Testis (tissue), 3 donors: Measurements from ENCODE around the gene BRINP2. TPM values are rescaled to one million over a fixed set of nuclear protein-coding genes. Genes with fewer than 3 reads are reported as not detected.

ENCODE experiments used
- DNase-seq: peaks from one replicate; pipeline ENCODE4 v3.0.0-alpha.2; 2019
- H3K27ac ChIP-seq, 2 donors: fragments of 200-600 bp; sonication (generic); one replicate each; pipeline ENCODE4 v1.5.1; 2019
- H3K27me3 ChIP-seq: fragments of 200-600 bp; sonication (generic); one replicate; pipeline ENCODE4 v1.5.1; 2019
- H3K36me3 ChIP-seq: fragments of 200-600 bp; sonication (generic); one replicate; pipeline ENCODE4 v1.5.1; 2017; ENCODE audit warnings: low read depth; ENCODE audit errors: missing control alignments
- H3K4me1 ChIP-seq: fragments of 200-600 bp; sonication (generic); one replicate; pipeline ENCODE4 v1.5.1; 2019
- H3K4me3 ChIP-seq, 2 donors: fragments of 200-600 bp; sonication (generic); one replicate each; pipeline ENCODE4 v1.5.1; 2017 to 2019
- H3K9me3 ChIP-seq: fragments of 200-600 bp; sonication (generic); one replicate; pipeline ENCODE4 v1.5.1; 2017
- CTCF ChIP-seq, 3 experiments: fragments of 450-650 bp in 2 of 3; fragments of 200-600 bp in 1 of 3; sonication (generic) in 1 of 3; IDR thresholded peaks; one replicate each; pipeline ENCODE4 v1.5.1; 2016 to 2019; ENCODE audit warnings: antibody characterized with exemption in 3 of 3, mild to moderate bottlenecking in 2 of 3, moderate library complexity in 1 of 3
- POLR2A ChIP-seq: fragments of 450-650 bp; IDR thresholded peaks from one replicate; pipeline ENCODE4 v1.6.1; 2017; ENCODE audit warnings: antibody characterized with exemption, mild to moderate bottlenecking, moderate library complexity
- WGBS, 2 donors: methylation state at CpG; one replicate each; pipeline ENCODE4 v1.1.5; 2018; 5-methylcytosine and 5-hydroxymethylcytosine counted together
- intact Hi-C: fragments of 100-400 bp; cut with DNase I; formaldehyde crosslinking; loops from one replicate; pipeline ENCODE4 v1.15.1; 2023; ENCODE audit warnings: low total_unique reads
- polyA plus RNA-seq: library from polyadenylated mRNA; stranded (reverse); fragments of 350-450 nt; fragmentation: Illumina TruSeq; extraction: RNeasy Lipid Tissue Mini Kit (QIAGEN cat#74804); gene quantifications from one replicate; pipeline ENCODE4 v1.2.3, GENCODE V29; 2014; ENCODE audit warnings: low read depth, low replicate concordance; ENCODE audit not compliant: insufficient read depth
- total RNA-seq, 2 donors: library from RNA; depleted of rRNA; stranded (reverse); fragments of >200 nt; gene quantifications; one replicate each; pipeline ENCODE4 v1.2.3, GENCODE V29; 2016

BRINP2 gene
- total and polyA plus RNA-seq, 3 donors from 2014 or later: 5.9 to 6.7 (median 6.1) TPM

GRCh38 chr1:177239792-177240191 is 69.0 kb downstream of the BRINP2 start:
- Histone ChIP-seq H3K27me3 (no peaks in the 10 kb centered on the region), H3K4me3 (no peak overlapping the region), H3K27ac (no peak overlapping the region), H3K9me3 (no peaks in the 10 kb centered on the region), H3K4me1 (no peaks in the 10 kb centered on the region), H3K36me3 (no peaks in the 10 kb centered on the region)
- intact Hi-C loops: no loop called here
- TF ChIP-seq POLR2A (no peak), CTCF (IDR thresholded peaks at IDR 0.05) (no peak)
- WGBS, 2 donors: 85 to 89% methylated on average over 2 of the region's 2 CpGs
- no peak for DNase-seq

- Histone ChIP-seq H3K36me3 (no peaks in the 10 kb centered on the region), H3K4me3 (no peak overlapping the region), H3K27me3 (no peaks in the 10 kb centered on the region), H3K27ac (no peak overlapping the region), H3K4me1 (no peaks in the 10 kb centered on the region), H3K9me3 (no peaks in the 10 kb centered on the region)
- DNase-seq: no peak
- no peak for TF ChIP-seq CTCF (IDR thresholded peaks at IDR 0.05)
- no peak for TF ChIP-seq POLR2A
- intact Hi-C loops: no loop called here
- WGBS, 2 donors: 68 to 79% methylated on average over 1 of the region's 1 CpG
These were observed 73.0 kb downstream of the BRINP2 start for GRCh38 chr1:177243773-177244172.

GRCh38 chr1:177246710-177247580 is 76.2 kb downstream of the BRINP2 start:
- WGBS, 2 donors: 85 to 89% methylated on average over 4 of the region's 4 CpGs
- no peaks in the 10 kb centered on the region for H3K9me3 ChIP-seq
- DNase-seq: no peak
- H3K27ac ChIP-seq: no peak overlapping the region
- TF ChIP-seq CTCF (IDR thresholded peaks at IDR 0.05): no peak
- TF ChIP-seq POLR2A: no peak
- no peaks in the 10 kb centered on the region for H3K27me3 ChIP-seq
- H3K4me3 ChIP-seq: no peak overlapping the region
- no peaks in the 10 kb centered on the region for H3K4me1 ChIP-seq
- intact Hi-C loops: no loop called here
- no peaks in the 10 kb centered on the region for H3K36me3 ChIP-seq

- TF ChIP-seq POLR2A (no peak), CTCF (IDR thresholded peaks at IDR 0.05) (no peak)
- Histone ChIP-seq H3K4me1 (no peaks in the 10 kb centered on the region), H3K36me3 (no peaks in the 10 kb centered on the region), H3K27me3 (no peaks in the 10 kb centered on the region), H3K9me3 (no peaks in the 10 kb centered on the region), H3K27ac (no peak overlapping the region), H3K4me3 (no peak overlapping the region)
- intact Hi-C loops: no loop called here
- no peak for DNase-seq
- WGBS, 2 donors: 84 to 87% methylated on average over 9 of the region's 9 CpGs
These were observed 76.9 kb downstream of the BRINP2 start for GRCh38 chr1:177247623-177248176.
